Aorta (tissue), 5 donors: Measurements from ENCODE around the gene GPHN. TPM values are rescaled to one million over a fixed set of nuclear protein-coding genes. Genes with fewer than 3 reads are reported as not detected.
"Not testable (repeated sequence)": the region's sequence is repeated elsewhere in the genome, so short reads cannot be mapped to it uniquely, and the experiment has no call there.

ENCODE experiments used
- ATAC-seq: fragments of 200-7000 bp; cut with Tn5 transposase; one replicate; pipeline ENCODE4 v1.9.1; 2022; ENCODE audit warnings: moderate library complexity; ENCODE audit not compliant: low FRiP score
- DNase-seq, 2 donors: peaks; one replicate each; pipeline ENCODE4 v3.0.0-alpha.2; 2020
- H3K27ac ChIP-seq, 2 donors: one replicate each; pipeline ENCODE4 v1.5.1; 2013; ENCODE audit warnings: low read length in 2 of 2, mild to moderate bottlenecking in 2 of 2, moderate library complexity in 2 of 2, control low read depth in 1 of 2, inconsistent platforms in 1 of 2, low read depth in 1 of 2
- H3K27me3 ChIP-seq, 2 donors: one replicate each; pipeline ENCODE4 v1.6.1; 2013; ENCODE audit warnings: control low read depth in 1 of 2, low read length in 1 of 2, mild to moderate bottlenecking in 1 of 2, moderate library complexity in 1 of 2; ENCODE audit not compliant: insufficient read depth in 2 of 2, control insufficient read depth in 1 of 2
- H3K36me3 ChIP-seq, 2 donors: one replicate each; pipeline ENCODE4 v1.6.1; 2013; ENCODE audit warnings: control low read depth in 1 of 2, low read length in 1 of 2, mild to moderate bottlenecking in 1 of 2; ENCODE audit not compliant: insufficient read depth in 2 of 2, control insufficient read depth in 1 of 2
- H3K4me1 ChIP-seq, 2 donors: one replicate each; pipeline ENCODE4 v1.6.1; 2013; ENCODE audit warnings: low read length in 2 of 2, control low read depth in 1 of 2, mild to moderate bottlenecking in 1 of 2, moderate library complexity in 1 of 2; ENCODE audit not compliant: insufficient read depth in 2 of 2, control insufficient read depth in 1 of 2
- H3K4me3 ChIP-seq, 2 donors: one replicate each; pipeline ENCODE4 v1.5.1; 2013; ENCODE audit warnings: low read length in 2 of 2, control low read depth in 1 of 2, mild to moderate bottlenecking in 1 of 2
- H3K9me3 ChIP-seq: one replicate; pipeline ENCODE4 v1.6.1; 2013; ENCODE audit warnings: mild to moderate bottlenecking, low read length; ENCODE audit not compliant: control insufficient read depth
- WGBS, 2 donors: extraction: QIAGEN DNeasy Blood & Tissue Kit; methylation state at CpG; one replicate each; pipeline ENCODE4 v1.1.7; 2013; 5-methylcytosine and 5-hydroxymethylcytosine counted together
- intact Hi-C, 2 donors: fragments of 100-400 bp; cut with DNase I; formaldehyde crosslinking; loops; one replicate each; pipeline versions ENCODE4 v1.14.2 to v1.15.0; 2022
- polyA plus RNA-seq, 2 donors: library from polyadenylated mRNA; stranded (reverse); fragments of 200-250 nt; gene quantifications; one replicate each; pipeline ENCODE4 v1.2.3, GENCODE V29; 2013
- total RNA-seq, 2 donors: library from RNA; stranded (reverse); fragmentation: NEBNext Ultra II Directional; extraction: Animal tissue kit (Norgen Biotek cat#: 25700); gene quantifications; one replicate each; pipeline ENCODE4 v1.2.1, GENCODE V29; 2021
- donor health status: healthy with polysubstance abuse.
- donor health status: Bipolar disorder and iron deficiency.
- donor health status: DM: no; HTN: no; CAD: no.
- donor health status: DM: no; HTN: no; CAD: no.
- donor health status: DM: yes; HTN: yes; CAD: no.

GPHN gene
- total and polyA plus RNA-seq, 4 donors: 6.3 to 22.2 (median 14.4) TPM

- no peak for ATAC-seq
- Histone ChIP-seq H3K4me3 (no peak overlapping the region), H3K27ac (no peak overlapping the region), H3K4me1 (no peaks in the 10 kb centered on the region), H3K9me3 (no peaks in the 10 kb centered on the region), H3K27me3 (no peaks in the 10 kb centered on the region), H3K36me3 (no peaks in the 10 kb centered on the region)
- WGBS, 2 donors: 92 to 93% methylated on average over 2 of the region's 2 CpGs
- DNase-seq: no peak
- intact Hi-C loops: no loop called here
Observed at GRCh38 chr14:66698503-66698902, 190.6 kb downstream of the GPHN start.

GRCh38 chr14:66701813-66702212 lies 193.9 kb downstream of the GPHN start:
- ATAC-seq (no peak), DNase-seq (peak in 1 of 2 donors; percentile 39)
- Histone ChIP-seq H3K4me3 (no peak overlapping the region), H3K9me3 (no peaks in the 10 kb centered on the region), H3K4me1 (no peaks in the 10 kb centered on the region), H3K27me3 (no peaks in the 10 kb centered on the region), H3K36me3 (no peaks in the 10 kb centered on the region), H3K27ac (no peak overlapping the region)
- intact Hi-C loops: no loop called here
- WGBS, 2 donors: 94 to 96% methylated on average over 4 of the region's 4 CpGs

- no peak overlapping the region for H3K4me3 ChIP-seq
- ATAC-seq (no peak), DNase-seq (no peak)
- no peaks in the 10 kb centered on the region for H3K9me3 ChIP-seq
- H3K27me3 ChIP-seq: no peaks in the 10 kb centered on the region
- H3K36me3 ChIP-seq: no peaks in the 10 kb centered on the region
- peaks cover 0 to 3% of the 10 kb centered on the region in 2 donors for H3K4me1 ChIP-seq
- H3K27ac ChIP-seq: no peak overlapping the region
- intact Hi-C loops: no loop called here
Observed at GRCh38 chr14:66708267-66708666, 200.3 kb downstream of the GPHN start.

GRCh38 chr14:66709291-66709690 lies 201.3 kb downstream of the GPHN start:
- Histone ChIP-seq H3K27ac (no peak overlapping the region), H3K9me3 (no peaks in the 10 kb centered on the region), H3K4me3 (no peak overlapping the region), H3K36me3 (no peaks in the 10 kb centered on the region), H3K4me1 (peaks cover 0 to 3% of the 10 kb centered on the region in 2 donors), H3K27me3 (no peaks in the 10 kb centered on the region)
- ATAC-seq: no peak
- 9 to 14% methylated on average over 1 of the region's 1 CpG for WGBS, 2 donors
- DNase-seq: no peak
- intact Hi-C loops: no loop called here

- H3K36me3 ChIP-seq, H3K27me3 ChIP-seq, H3K4me1 ChIP-seq, H3K27ac ChIP-seq, ATAC-seq, H3K9me3 ChIP-seq, intact Hi-C loops, DNase-seq, H3K4me3 ChIP-seq: not testable (repeated sequence)
- 88 to 92% methylated on average over 4 of the region's 4 CpGs for WGBS, 2 donors
Observed at GRCh38 chr14:66714291-66714690, 206.3 kb downstream of the GPHN start.

GRCh38 chr14:66715313-66715712 lies 207.4 kb downstream of the GPHN start:
- intact Hi-C loops: not testable (repeated sequence)

GRCh38 chr14:66716227-66716626 lies 208.3 kb downstream of the GPHN start:
- Histone ChIP-seq H3K36me3 (no peaks in the 10 kb centered on the region), H3K9me3 (no peaks in the 10 kb centered on the region), H3K27ac (no peak overlapping the region), H3K4me3 (no peak overlapping the region), H3K4me1 (no peaks in the 10 kb centered on the region), H3K27me3 (no peaks in the 10 kb centered on the region)
- no peak for DNase-seq
- intact Hi-C loops: no loop called here
- ATAC-seq: no peak

More at GRCh38 chr14:66715313-66715712, 207.4 kb downstream of the GPHN start:
- not testable (repeated sequence) for H3K27me3 ChIP-seq, ATAC-seq, H3K9me3 ChIP-seq, H3K36me3 ChIP-seq, H3K27ac ChIP-seq, DNase-seq, H3K4me1 ChIP-seq, H3K4me3 ChIP-seq
- 88 to 90% methylated on average over 2 of the region's 2 CpGs for WGBS, 2 donors

GRCh38 chr14:66717561-66718140 lies 209.7 kb downstream of the GPHN start:
- Histone ChIP-seq H3K27ac (no peak overlapping the region), H3K9me3 (no peaks in the 10 kb centered on the region), H3K4me3 (no peak overlapping the region), H3K27me3 (no peaks in the 10 kb centered on the region), H3K4me1 (no peaks in the 10 kb centered on the region), H3K36me3 (no peaks in the 10 kb centered on the region)
- ATAC-seq (no peak), DNase-seq (peak in 1 of 2 donors; percentile 51)
- WGBS, 2 donors: 95 to 98% methylated on average over 7 of the region's 7 CpGs
- intact Hi-C loops: no loop called here

GRCh38 chr14:66724996-66725395 lies 217.0 kb downstream of the GPHN start:
- Histone ChIP-seq H3K36me3 (no peaks in the 10 kb centered on the region), H3K27ac (no peak overlapping the region), H3K9me3 (no peaks in the 10 kb centered on the region), H3K4me3 (no peak overlapping the region), H3K4me1 (no peaks in the 10 kb centered on the region), H3K27me3 (no peaks in the 10 kb centered on the region)
- intact Hi-C loops: no loop called here
- ATAC-seq (no peak), DNase-seq (no peak)
- 93 to 97% methylated on average over 1 of the region's 1 CpG for WGBS, 2 donors
